GM15510 (cell line): Measurements from ENCODE around the gene MYH1.

Source experiments
- POLR2A ChIP-seq: IDR thresholded peaks from 3 replicates; pipeline ENCODE4 v1.6.1; 2011; ENCODE audit warnings: borderline replicate concordance; ENCODE audit not compliant: insufficient read length; ENCODE audit errors: extremely low read depth

Gene MYH1

GRCh38 chr17:10512856-10513255 lies 5.5 kb downstream of the MYH1 start:
- no peak for TF ChIP-seq POLR2A

GRCh38 chr17:10499950-10500349 lies 18.4 kb downstream of the MYH1 start:
- no peak for TF ChIP-seq POLR2A

GRCh38 chr17:10492004-10492403 lies 26.3 kb downstream of the MYH1 start:
- no peak for TF ChIP-seq POLR2A

GRCh38 chr17:10482252-10482651 lies 36.1 kb downstream of the MYH1 start:
- no peak for TF ChIP-seq POLR2A

- TF ChIP-seq POLR2A: no peak
Observed at GRCh38 chr17:10477701-10478100, 40.6 kb downstream of the MYH1 start.

GRCh38 chr17:10474536-10474935 lies 43.8 kb downstream of the MYH1 start:
- no peak for TF ChIP-seq POLR2A

GRCh38 chr17:10471858-10472257 lies 46.5 kb downstream of the MYH1 start:
- no peak for TF ChIP-seq POLR2A

- no peak for TF ChIP-seq POLR2A
Observed at GRCh38 chr17:10469459-10469858, 48.9 kb downstream of the MYH1 start, which contains the start of gene MYH4. TSS of gene MYH4 (minus strand) at chr17:10469559. CDS start at chr17:10466745, 2,814 bp downstream.

GRCh38 chr17:10463402-10463801 lies 54.9 kb downstream of the MYH1 start:
- TF ChIP-seq POLR2A: no peak

GRCh38 chr17:10460062-10460461 lies 58.3 kb downstream of the MYH1 start:
- no peak for TF ChIP-seq POLR2A

GRCh38 chr17:10458701-10459100 lies 59.6 kb downstream of the MYH1 start:
- no peak for TF ChIP-seq POLR2A

- no peak for TF ChIP-seq POLR2A
Observed at GRCh38 chr17:10457952-10458351, 60.4 kb downstream of the MYH1 start.

- no peak for TF ChIP-seq POLR2A
Observed at GRCh38 chr17:10447026-10447931, 71.1 kb downstream of the MYH1 start.
